HG03196 (cell line): Measurements from ENCODE around the gene NKAPL.

Experiments
- ATAC-seq: cut with Tn5 transposase; IDR thresholded peaks from one replicate; pipeline ENCODE4 v1.9.1; 2021; ENCODE audit not compliant: unreplicated experiment

The NKAPL gene

GRCh38 chr6:28258877-28259777 is at the start of gene NKAPL:
Gene NKAPL (plus strand): TSS chr6:28259297. CDS start chr6:28259372, 75 bp downstream.
- no peak for ATAC-seq

GRCh38 chr6:28209753-28210535 is 49.2 kb upstream of the NKAPL start:
- no peak for ATAC-seq

GRCh38 chr6:28211840-28212509 is 47.1 kb upstream of the NKAPL start:
- ATAC-seq, result peak; percentile 26

GRCh38 chr6:28212510-28213212 is 46.4 kb upstream of the NKAPL start:
- peak; percentile 54 for ATAC-seq

- no peak for ATAC-seq
Measured at GRCh38 chr6:28213213-28213523, 45.9 kb upstream of the NKAPL start.

- ATAC-seq, result no peak
Measured at GRCh38 chr6:28215425-28215824, 43.7 kb upstream of the NKAPL start.

- ATAC-seq, result no peak
Measured at GRCh38 chr6:28217890-28218289, 41.2 kb upstream of the NKAPL start.

- ATAC-seq, result peak; percentile 66
Measured at GRCh38 chr6:28218312-28219248, 40.5 kb upstream of the NKAPL start.

- ATAC-seq, result no peak
Measured at GRCh38 chr6:28220257-28221133, 38.6 kb upstream of the NKAPL start.

GRCh38 chr6:28224131-28225055 is 34.7 kb upstream of the NKAPL start:
- ATAC-seq, result no peak

GRCh38 chr6:28225056-28225834 is 33.9 kb upstream of the NKAPL start, which contains the start of gene ZSCAN9:
Gene ZSCAN9 (plus strand): TSS chr6:28225275. CDS start chr6:28227085, 1,810 bp downstream.
- ATAC-seq, result peak; percentile 75

- no peak for ATAC-seq
Measured at GRCh38 chr6:28226460-28226859, 32.6 kb upstream of the NKAPL start.

- no peak for ATAC-seq
Measured at GRCh38 chr6:28232785-28233184, 26.3 kb upstream of the NKAPL start.

- ATAC-seq, result no peak
Measured at GRCh38 chr6:28235912-28236452, 23.1 kb upstream of the NKAPL start.

GRCh38 chr6:28239636-28240035 is 19.5 kb upstream of the NKAPL start:
- peak; percentile 67 for ATAC-seq

GRCh38 chr6:28240471-28240870 is 18.6 kb upstream of the NKAPL start:
- no peak for ATAC-seq

GRCh38 chr6:28243946-28244345 is 15.2 kb upstream of the NKAPL start:
- ATAC-seq, result no peak
